DMS79 (cell line): ENCODE measurements around the gene OR4A16.

Experiments used
- DNase-seq: peaks from one replicate; lab custom pipeline; 2025; lab: John Stamatoyannopoulos, UW

Gene OR4A16, protein sequence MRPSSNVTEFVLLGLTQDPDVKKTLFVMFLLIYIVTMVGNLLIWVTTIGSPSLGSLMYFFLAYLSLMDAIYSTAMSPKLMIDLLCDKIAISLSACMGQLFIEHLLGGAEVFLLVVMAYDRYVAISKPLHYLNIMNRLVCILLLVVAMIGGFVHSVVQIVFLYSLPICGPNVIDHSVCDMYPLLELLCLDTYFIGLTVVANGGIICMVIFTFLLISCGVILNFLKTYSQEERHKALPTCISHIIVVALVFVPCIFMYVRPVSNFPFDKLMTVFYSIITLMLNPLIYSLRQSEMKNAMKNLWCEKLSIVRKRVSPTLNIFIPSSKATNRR

DNA sequence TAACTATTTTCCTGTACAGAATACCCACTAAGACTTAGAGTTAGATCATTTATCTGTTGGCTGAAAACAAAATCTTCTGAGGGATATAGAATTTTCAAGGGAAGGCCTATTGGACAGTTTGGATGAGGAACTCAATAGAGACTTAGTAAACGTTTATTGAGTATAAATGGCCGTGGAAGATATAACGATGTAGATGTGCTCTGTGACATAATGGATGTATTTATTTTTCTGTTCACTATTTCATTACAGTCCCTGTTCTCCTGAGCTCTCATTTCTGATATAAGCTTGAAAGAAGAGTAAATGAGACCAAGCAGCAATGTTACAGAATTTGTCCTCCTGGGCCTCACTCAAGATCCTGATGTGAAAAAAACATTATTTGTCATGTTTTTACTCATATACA is at the start of gene OR4A16:
OR4A16 (plus strand) TSS at position 301 of the 400 bp plus-strand sequence; CDS start at position 301, 0 bp downstream.
- no peak for DNase-seq

DNA sequence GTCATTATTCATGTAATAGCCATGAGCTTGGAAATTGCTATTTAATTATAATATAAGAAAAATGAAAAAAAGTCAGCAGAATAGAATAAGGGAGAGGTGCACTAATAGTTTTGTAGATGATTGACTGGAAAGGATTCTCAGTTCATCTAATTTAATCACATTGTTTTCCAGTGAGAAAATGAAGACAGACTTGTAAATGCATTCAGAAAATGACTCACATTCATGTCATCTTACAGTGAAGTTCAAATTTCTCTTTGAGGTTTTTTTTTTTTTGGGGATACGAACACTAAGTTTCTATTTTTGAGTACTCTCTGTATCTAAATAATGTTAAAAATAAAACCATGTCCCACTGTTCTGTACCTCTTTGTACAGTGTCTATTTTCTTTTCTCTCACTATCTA is 18.5 kb upstream of the OR4A16 start:
- no peak for DNase-seq

- DNase-seq: no peak
Measured at GRCh38 chr11:55345306-55345705, 2.3 kb downstream of the OR4A16 start.

DNA sequence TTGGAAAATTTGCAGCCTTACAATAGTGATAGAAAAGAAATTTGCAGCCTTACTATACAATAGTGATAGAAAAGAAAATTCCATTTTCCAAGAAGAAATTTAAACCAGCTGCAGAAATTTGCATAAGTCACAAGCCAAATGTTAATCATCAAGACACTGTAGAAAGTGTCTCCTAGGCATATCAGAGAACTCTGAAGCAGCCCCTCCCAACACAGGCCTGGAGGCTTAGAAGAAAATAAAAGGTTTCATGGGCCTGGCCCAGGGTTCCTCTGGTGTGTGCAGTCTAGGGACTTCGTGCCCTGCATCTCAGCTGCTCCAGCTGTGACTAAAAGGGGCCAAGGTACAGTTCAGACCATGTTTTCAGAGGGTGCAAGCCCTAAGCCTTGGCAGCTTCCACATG is 6.0 kb downstream of the OR4A16 start:
- no peak for DNase-seq

GRCh38 chr11:55357560-55358184 is 14.7 kb downstream of the OR4A16 start:
- DNase-seq: no peak

- no peak for DNase-seq
Measured at GRCh38 chr11:55367674-55368073, 24.7 kb downstream of the OR4A16 start, which contains the start of gene OR4A15. OR4A15 (plus strand) TSS chr11:55367974; CDS start chr11:55367974, 0 bp downstream.
